Fibroblast of skin of left quadriceps (primary cell): ENCODE measurements around the gene TMEM39A.

Experiments
- DNase-seq, 2 experiments: peaks; one replicate each; pipeline ENCODE4 v3.0.0-alpha.2; 2013; ENCODE audit warnings: low read depth in 2 of 2

The TMEM39A gene

DNA sequence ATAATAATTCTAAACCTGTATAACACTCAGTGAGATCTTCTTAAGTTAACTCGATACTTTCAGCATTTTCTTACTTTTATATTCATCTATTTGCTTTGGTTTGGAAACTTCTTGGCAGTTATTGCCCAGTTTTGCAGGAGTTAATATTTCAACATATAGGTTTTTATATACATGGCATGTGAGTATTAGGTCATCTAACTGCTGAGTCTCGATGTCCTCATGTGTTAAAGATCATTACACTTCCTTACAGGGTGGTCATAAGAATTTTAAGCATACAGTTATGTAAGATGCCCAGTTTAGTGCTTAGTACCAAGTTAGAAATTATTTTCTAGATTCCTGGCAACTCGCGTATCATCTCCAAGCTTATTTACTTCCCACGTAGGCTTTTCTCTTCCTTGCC, 62.9 kb downstream of the TMEM39A start:
- no peak for DNase-seq

DNA sequence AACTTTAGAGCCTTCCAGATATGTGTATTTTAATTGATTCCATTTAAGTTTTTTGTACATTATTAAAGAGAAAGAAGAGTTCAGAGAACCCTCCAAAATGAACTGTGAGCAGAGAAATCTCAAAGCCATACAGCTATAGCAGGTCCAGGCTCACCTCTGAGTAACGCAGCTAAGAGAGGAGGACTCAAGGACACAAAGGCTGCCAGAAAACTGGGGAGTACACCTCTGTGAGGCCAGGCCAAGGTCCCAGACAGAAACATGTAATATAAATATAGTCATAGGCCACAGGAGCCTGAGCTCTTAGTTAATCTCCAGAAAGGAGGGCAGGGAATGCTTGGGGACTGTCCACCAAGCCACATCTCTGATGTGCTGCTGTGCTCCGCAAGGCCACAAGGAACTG, 66.5 kb downstream of the TMEM39A start:
- no peak for DNase-seq

DNA sequence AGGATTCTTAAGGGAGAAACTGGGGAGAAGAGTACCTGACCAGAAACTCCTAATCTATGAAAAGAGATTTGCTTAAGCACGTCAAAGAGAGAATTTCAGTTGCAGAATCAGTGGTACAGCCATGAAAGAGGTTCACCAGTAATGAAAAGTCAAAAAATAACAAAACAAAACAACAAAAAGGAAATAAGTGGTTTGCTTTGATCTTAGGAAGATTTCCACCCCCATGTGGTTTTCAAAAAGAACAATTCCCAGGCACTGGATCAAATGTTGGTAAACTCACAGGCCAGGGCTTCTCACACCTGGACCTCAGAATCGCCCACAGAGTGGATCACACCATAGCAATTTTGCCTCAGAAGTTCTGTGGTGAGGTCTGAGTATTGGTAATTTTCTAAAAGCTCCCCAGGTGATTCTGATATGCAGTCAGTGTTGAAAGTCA, 67.5 kb downstream of the TMEM39A start:
- no peak for DNase-seq

DNA sequence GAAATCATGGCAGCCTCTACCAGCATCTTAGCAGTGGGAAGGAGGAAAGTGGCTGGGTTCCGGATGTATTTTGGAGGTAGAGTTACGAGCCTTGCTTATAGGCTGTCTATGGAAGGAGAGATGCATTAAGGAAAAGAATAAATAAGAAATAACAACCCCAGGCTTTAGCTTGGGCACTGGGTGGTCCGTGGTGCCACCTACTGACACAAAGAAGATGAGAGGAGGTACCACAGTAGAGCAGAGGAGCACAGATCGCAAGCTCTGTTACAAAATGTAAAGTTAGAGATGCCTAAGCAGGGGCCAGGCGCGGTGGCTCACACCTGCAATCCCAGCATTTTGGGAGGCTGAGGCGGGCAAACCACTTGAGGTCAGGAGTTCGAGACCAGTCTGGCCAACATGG, 74.8 kb downstream of the TMEM39A start:
- no peak for DNase-seq

DNA sequence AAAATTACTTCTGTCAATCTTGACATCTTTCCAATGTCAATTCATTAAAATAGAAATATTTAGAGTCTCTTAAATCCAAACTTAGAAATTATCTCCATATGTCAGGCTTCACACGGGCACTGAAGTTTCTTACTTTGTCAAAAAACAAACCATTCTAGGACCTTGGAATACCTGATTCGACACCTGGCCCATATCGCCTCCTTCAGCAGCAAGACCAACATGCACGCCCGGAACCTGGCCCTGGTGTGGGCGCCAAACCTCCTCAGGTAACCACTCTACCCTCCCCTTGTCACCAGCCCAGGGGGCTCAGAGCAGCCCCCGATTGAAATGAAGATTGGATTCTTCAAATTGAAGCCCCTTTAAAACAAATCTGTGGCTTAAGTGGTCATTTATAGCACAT, 81.3 kb downstream of the TMEM39A start:
- DNase-seq, result no peak

DNA sequence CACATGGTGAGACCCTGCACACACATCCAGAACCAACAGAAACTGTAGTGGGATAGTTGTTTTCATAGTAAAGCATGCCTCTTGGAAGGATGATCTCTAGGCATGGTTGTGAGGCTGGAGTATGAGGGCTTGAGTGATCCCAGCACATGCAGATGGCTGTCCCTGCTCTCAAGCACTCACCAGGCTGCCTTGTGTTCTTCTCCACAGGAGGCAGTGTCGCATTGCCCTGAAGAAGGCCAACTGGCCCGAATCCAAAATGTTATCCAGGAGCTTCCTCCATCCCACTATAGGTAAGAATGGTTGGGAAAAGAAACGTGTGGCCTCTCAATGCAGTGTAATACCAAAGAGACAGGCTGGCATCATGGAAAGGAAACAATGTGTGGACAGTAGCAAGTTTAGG, 82.7 kb downstream of the TMEM39A start:
- no peak for DNase-seq
